NCI-H146 treated with DMSO at 0.1 percent for 48 hours (cell line): ENCODE data around the gene TMEM181.
"Not testable (repeated sequence)": the region's sequence is repeated elsewhere in the genome, so short reads cannot be mapped to it uniquely, and the experiment has no call there.

Experiments
- DNase-seq: peaks from one replicate; lab custom pipeline; 2025; ENCODE audit not compliant: unreplicated experiment; lab: John Stamatoyannopoulos, UW

The TMEM181 gene

DNA sequence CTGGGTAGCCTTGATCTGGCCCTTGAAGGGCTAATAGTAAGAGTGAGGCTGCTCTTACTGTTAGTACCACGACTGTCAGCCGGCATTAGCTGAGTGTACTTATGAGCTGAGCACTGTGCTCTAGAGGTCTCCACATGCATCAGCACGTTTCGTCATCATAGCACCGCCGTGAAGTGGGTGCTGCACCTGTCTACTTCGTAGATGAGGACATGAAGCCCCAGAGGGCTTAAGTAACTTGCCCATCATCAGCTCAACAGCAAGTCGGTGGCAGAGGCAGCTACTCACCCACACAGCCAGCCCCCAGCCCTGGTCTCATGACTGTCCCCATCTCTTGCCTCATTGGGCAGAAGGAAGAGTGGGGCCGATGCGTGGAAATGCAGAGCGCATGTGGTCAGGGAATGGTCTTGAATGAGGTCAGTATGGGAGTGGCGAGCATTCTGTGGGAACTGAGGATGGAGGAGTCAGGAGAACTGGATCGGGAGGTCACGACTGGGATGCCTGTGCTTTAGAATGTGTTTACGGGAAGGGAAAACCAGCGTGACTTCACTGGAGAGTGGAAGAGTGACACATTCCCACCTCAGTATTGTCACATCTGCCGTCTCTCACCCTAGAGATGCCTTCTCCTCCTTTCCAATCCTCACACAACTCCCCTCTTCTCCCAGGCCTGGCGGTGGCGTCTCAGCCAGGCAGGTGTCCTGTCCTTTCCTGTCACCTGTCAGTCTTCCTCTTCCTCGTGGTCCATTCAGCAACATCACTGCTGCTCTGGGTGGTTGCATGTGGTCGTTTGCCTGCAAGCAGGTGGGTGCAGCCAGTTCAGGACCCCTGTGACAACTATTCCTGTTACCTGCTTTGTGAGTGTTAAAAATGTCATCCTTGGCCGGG is 95.9 kb downstream of the TMEM181 start:
- no peak for DNase-seq

DNA sequence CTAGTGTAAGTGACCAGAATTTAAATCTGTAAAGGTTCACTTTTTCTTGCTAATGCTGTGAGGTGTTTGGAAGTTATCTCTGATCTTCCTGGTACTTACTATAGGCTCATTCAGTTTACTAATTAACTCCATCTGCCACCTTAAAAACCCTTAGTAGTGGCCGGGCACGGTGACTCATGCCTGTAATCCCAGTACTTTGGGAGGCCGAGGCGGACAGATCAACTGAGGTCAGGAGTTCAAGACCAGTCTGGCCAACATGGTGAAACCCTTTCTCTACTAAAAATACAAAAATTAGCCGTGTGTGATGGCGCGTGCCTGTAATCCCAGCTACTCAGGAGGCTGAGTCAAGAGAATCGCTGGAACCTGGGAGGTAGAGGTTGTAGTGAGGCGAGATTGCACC is 97.1 kb downstream of the TMEM181 start:
- not testable (repeated sequence) for DNase-seq

DNA sequence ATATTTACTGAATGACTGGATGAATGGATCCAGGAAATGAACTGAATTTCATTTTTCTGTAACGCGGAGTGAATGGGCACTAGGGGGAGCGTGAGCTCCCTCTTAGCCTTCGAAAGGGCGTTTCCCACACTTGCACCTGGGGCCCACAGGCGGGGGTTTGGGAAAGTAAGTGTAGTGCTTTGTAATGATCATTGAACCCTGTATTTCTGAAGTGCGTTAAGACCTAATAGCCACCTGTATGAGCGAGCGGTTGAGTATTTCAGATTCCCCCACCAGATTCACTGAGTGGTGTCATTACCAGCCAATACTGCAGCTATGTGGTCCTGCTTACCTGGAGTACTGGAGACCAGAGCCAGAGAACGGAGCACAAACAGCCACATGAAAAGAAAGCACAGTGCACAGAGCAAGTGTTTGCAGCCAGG is 100.5 kb downstream of the TMEM181 start:
- DNase-seq: peak; percentile 79

DNA sequence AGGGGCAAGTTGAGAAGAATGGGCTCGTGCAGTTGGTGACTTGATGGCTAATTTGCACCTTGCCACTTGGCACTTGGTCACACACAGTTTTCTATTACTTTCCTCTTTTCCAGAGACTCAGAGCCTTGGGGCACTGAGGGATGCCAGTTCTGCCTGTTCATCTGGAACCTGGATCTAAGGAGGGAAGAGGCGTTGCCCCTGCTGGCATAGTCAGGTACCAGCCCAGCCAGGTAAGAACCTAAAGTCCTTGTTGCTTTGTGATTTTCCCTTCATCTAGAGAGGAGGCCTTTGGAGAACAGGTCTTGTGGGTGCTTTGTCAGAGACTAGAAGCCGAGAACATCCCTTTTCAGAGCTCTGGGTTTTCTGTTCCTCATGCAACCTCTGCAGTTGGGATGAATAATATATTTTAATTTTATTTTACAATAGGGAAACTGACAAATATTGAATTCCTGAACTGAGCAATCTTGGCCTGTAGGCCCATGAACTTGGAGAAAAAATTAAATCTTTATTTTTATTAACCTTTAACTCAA is 101.3 kb downstream of the TMEM181 start:
- DNase-seq: no peak

DNA sequence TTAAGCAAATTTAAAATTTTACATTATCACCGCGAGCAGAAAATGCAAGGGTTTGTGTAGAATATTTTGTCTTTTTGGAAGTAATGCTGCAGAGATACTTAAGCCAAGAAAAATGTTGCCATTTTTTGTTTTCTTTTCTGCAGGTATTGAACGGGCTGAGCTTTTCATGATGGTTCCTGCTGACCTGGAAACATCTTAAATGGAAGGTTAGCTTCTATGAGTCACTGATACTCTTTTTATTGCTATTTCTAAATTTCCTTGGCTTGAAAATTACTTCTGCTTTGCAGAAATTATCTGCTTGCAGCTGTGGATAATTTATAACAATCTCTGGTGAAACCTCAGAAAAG is 102.7 kb downstream of the TMEM181 start:
- DNase-seq: no peak

DNA sequence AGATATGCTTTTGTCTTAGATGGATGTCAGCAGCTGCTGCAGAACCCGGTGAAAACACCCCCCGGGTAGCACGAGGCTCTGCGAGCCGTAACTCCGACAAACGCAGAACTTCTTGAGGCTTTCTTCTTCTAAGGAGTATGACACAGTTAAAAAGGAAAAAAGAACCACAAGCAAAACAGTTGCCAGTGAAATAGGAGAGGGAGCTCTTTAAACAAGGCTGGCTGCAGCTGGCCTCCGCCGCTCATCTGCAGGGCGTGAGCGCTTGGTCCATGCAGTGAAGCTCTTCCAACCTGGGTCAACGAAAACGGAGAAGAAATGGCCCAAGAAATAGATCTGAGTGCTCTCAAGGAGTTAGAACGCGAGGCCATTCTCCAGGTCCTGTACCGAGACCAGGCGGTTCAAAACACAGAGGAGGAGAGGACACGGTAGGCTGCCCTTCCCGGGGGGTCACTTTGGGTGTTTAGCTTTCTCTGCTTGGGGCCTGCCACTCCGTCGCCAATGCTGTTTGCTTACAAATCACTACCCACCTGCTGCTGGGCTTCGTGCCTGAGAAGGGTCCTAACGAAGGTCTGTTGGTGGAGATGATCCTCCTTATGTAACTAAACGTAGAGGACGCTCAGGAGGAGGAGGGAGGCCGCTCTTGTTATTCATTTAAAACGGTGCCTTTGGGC is 103.2 kb downstream of the TMEM181 start:
- DNase-seq: peak; percentile 97

DNA sequence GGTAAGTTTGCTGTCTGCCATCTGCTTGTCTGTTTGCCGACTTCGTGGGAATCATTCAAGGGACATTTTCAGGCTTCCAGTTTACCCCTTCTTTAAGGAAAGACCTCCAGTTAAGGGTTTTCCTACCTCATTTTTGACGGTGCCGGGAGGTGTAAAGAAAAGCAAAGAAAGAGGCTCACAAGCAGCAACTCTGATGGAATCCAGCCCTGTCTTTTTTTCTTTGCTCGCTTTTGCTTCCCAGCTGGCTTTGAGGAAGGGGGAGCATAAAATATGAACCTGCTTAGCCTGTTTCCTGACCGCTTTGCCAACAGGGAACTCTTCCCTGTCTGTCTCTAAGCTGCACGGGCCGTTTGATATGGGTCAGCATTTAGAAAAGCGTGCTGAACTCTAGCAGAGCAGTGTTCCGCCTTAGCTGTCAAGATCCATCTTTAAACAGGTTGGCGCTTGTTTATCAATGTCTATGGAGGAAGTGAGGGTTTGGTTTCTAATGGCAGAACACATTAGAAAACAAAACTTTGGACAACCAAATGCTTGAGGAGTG is 103.8 kb downstream of the TMEM181 start:
- DNase-seq: peak; percentile 82

DNA sequence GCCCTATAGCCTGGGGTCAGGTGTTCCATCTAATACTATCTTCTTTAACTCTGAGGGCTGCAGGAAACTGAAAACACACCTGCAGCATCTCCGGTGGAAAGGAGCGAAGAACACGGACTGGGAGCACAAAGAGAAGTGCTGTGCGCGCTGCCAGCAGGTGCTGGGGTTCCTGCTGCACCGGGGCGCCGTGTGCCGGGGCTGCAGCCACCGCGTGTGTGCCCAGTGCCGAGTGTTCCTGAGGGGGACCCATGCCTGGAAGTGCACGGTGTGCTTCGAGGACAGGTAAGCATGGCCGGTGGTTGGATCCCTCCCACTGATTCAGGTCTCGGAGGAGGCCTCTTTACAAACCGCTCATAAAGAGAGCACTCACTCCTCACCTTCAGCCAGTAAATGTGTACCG is 105.4 kb downstream of the TMEM181 start:
- DNase-seq: no peak

DNA sequence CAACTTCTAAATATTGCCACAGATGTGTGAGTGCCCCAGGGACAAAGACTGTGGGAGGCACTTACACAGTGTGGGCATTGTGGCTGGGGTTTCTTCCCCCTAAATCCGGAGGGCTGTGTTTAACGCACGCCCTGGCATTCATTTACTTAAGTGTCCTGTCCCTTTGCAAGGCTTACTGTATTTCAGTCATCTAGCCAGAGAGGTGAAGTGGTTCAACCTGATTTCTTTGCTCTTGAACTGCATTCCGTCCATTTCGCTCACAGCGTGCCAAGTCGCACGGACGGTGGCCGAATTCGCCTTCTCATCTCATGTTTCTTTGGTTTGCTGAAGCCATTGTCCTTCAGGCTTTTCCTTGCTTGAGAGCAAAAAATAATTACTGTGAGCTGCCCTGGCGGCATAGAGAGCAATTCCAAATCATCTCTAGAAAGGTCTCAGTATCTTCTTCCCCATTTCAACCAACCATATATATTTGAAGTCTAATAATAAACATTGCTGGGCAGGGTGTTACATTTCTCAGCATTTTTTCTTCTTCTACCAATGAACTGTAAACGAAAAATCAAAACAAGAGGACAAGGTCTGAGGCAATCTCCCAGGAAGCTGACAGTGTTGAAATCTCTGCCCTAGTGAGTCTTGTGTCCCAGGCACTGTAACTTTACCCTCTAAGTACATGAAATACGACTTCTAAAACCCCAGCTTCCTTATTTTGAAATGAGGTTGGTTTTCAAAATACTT is 106.9 kb downstream of the TMEM181 start:
- DNase-seq: no peak

DNA sequence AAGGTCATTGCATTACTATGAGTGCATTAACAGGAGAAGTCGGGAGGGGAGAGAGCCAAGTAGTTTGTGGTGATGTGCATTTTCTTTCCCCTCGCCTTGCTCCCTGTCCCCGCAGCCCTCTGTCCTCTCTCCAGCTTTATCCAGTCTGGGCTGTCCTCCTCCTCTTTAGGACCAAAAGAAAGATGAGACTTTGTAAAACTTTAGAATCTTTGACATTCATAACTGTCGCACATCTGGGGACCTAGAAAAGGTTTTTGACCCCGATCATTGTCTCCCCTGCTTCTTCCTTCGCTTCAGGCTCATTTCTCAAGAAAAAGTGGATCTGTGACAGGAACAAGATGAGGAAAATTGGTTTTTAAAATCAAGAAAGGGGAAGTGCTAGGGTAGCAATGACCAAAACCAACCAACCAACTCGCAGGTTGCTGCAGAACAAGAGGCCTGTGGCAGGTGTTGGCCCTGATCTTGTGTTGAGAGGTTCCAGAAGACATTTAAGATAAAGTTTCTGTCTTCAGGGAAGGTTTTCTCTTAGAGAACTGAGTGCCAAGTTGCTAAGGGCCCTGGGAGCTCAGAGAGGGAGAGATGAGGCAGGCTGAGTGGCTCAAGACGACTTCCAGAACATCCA is 107.6 kb downstream of the TMEM181 start:
- no peak for DNase-seq

DNA sequence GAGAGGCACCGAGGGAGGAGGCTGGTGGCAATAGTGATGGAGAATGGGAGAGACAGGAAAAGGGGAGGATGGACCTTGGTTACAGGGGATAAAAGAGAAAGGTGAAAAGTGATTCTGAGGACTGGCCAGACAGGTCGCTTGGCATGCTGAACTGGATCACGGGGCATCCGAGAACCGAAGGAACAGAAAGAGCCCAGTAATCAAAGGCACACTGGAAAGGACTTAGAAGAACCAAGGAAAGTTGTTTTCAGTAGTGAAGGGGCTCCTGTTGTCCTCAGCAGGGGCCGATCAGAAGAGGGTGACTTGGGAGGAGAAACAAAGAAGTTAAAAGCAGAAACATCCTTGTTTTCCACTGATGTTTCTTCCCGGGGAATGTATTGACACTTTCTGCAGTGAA is 108.8 kb downstream of the TMEM181 start:
- DNase-seq: no peak

DNA sequence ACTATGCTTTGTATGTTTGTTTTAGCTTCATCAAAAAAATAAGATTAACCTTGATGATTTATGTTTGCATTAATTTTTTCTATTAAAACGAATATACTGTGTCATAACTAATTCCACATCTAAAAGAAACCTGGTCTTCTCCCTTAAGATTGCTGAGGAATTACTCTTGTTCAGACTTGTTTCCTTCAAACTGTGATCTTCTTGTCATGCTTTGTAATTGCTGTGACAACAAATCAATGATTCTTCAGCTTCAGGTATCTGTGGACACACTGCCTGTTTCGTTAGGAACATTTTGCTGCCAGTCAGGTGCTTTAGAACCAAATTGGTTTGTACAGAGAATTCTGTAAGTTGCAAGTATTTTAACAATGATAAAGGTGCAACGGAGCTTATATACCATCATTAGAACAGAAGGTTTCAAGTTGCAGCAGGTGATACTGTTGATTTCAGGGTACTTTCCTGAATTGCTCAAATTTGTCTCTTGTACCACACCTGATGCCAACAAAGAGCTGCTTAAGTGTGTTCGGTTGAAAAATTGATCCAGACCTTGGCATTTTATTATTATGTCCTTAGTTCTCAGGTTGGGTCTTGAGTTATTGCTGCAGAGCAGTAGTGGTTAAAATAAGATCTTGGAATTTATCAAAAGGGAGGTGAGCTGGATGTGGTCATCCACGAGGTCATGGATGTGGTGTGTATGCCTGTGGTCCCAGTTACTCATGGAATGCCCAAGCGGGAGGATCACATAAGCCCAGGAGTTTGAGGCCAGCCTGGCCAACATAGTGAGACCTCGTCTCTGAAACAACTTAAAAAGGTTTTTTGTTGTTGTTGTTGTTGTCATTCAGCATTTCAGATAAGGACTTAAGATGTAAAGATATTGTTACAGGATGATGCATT is 109.5 kb downstream of the TMEM181 start:
- peak; percentile 66 for DNase-seq

DNA sequence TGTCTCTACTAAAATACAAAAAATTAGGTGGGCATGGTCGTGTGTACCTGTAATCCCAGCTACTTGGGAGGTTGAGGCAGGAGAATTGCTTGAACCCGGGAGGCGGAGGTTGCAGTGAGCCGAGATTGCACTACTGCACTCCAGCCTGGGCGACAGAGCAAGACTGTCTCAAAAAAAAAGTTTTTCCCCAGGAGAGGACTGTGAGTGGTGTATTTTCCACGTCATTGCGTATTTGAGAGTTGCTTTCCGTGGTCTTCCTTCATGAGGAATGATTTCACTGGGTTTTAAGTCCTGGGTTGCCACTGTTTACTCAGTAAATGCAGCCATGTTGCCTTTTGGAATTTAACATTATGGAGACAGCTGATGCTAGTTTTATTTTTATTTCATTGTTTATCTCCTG is 112.2 kb downstream of the TMEM181 start:
- DNase-seq: not testable (repeated sequence)

DNA sequence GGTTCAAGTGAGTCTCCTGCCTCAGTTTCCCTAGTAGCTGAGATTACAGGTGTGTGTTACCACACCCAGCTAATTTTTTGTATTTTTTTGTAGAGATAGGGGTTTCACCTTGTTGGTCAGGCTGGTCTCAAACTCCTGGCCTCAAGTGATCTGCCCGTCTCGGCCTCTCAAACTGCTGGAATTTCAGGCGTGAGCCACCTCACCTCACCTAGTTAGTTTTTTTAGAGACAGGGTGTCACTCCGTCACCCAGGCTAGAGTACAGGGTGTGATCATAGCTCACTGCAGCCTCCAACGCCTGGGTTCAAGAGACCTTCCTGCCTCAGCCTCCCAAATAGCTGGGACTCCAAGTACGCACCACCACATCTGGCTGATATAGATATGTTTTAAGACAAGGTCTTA is 112.8 kb downstream of the TMEM181 start:
- no peak for DNase-seq

DNA sequence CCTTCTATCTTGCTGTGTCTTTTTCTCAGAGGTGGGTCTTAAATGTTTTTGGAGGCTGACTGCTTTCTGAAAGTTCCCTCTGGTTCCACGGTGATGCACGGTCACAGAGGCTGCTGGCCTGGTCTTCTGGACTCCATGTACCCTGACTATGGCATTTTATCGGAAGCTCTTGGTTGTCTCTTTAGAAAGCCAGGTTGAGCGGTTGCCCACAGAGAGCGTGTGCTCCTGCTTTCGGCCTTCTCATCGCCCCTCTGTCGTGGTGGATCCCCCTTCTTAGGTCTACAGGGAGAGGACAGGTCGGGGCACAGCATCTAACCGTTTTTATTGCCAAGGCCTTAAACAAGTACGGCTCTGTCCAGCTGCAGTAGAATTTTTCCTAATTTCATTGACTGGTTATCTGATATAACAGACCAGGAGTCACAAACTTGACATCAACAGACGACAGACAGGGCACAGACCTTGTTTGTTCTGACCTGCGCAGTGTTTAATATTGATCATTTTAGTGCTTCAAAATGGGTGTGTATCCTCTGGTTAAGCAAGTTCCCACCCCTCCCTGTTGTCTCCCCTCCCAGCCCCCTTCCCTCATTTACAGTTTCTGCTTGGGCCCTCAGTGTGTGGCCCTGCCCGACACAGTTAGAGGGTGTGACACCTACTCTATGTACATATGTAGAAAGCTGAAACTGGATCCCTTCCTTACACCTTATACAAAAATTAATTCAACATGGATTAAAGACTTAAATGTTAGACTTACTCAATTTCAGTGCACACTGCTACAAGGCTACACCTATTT is 114.6 kb downstream of the TMEM181 start:
- DNase-seq: no peak

DNA sequence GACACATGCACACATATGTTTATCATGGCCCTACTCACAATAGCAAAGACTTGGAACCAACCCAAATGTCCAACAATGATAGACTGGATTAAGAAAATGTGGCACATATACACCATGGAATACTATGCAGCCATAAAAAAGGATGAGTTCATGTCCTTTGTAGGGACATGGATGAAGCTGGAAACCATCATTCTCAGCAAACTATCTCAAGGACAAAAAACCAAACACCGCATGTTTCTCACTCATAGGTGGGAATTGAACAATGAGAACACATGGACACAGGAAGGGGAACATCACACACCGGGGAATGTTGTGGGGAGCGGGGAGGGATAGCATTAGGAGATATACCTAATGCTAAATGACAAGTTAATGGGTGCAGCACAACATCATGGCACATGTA is 117.2 kb downstream of the TMEM181 start:
- DNase-seq: not testable (repeated sequence)

DNA sequence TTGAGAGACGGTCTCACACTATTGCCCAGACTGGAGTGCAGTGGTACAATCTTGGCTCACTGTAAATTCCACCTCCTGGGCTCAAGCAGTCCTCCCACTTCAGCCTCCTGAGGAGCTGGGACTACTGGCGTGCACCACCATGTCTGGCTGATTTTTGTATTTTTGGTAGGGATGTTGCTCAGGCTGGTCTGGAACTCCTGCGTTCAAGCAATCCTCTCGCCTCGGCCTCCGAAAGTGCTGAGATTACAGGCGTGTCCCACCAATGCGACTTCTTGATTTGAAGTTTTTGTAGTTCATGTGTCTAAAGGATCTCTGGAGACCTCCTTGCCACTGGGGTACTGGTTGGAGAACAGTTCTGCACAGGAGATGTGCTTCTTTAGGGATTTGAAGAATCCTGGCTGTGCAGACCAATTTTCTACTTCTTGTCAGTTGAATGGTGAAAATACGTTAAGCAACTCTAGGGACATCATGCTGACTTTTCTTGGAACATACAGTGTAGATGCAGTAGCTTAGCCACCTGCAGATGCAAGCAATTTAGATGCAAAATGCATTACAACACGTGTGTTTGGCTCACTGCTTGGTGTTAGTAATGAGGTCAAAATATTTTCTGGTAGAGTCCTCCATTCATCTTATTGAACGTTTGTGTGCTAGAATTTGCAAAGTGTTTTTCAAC is 118.2 kb downstream of the TMEM181 start:
- DNase-seq: no peak

DNA sequence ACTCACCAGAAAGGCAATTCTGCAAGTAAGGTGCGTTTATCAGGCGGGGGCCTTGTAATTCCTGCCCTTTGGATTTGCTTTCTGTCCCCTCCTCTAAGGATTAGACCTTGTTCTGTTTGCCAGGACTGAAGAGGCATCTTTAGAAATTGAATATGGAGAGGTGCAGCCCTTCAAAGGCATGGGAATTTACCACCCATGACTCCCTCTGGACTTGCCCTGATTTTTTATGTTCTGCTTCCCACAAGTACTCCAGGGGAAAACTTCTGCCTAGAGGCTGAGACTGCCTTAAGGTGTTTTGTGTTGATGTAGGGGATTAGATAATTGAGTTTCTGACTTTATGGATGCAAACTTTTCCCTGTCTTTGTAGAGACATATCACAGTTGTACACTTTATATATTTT is 120.1 kb downstream of the TMEM181 start:
- DNase-seq: no peak

DNA sequence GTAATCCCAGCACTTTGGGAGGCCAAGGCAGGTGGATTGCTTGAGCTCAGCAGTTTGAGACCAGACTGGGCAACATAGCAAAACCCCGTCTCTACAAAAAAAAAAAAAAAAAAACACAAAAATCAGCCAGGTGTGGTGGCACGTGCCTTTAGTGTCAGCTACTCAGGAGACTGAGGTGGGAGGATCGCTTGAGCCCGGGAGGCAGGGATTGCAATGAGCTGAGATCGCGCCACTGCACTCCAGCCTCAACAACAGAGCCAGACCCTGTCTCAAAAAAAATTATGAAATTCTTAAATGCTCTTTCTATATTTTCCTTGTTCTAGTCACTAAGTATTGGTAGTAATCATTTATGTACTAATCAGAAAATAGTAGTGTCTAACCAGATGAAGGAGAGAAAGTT is 120.6 kb downstream of the TMEM181 start:
- DNase-seq: no peak
